GM21619 (cell line): ENCODE results near the gene ARMH4.
A peak's percentile ranks its signal among the peaks of the same experiment; 100 is the strongest.

Experiments used
- ATAC-seq: cut with Tn5 transposase; IDR thresholded peaks from one replicate; pipeline ENCODE4 v1.9.1; 2021; ENCODE audit not compliant: unreplicated experiment

ARMH4 gene

DNA sequence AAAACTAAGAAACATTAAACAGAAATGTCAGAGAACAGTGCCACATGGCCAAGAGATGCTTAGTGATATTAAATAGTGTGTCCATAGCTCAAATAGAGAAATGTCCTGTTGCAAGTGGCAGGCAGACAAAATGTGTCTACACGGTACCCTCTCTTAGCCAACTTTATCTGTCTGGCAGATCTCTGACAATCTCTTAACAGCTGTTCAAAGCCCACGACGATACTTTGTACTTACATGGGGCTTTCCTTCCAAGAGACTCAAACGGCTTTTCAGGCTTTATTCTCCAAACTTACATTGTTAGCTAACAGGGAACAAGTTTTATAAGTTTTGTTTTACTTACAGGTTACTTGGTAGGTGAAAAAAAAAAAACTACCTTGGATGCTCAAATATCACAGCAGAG, 45.6 kb downstream of the ARMH4 start:
- no peak for ATAC-seq

DNA sequence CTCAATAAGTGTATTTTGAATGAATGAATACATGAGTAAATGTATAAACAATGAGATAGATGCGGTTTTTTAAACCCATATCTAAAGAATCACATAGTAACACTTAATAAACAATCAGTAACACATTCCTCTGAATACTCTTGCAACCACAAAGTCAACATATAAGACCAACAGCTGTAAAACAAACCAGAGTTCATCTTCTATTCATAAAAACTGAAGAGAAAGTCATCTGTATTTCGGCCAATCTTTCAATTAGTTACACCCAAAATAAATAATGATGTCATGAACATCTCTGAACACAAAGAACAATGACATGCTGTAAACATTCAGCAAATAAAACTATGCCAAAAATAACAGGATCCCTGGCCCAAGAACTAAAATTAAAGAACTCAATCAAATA, 47.2 kb downstream of the ARMH4 start:
- ATAC-seq = no peak

DNA sequence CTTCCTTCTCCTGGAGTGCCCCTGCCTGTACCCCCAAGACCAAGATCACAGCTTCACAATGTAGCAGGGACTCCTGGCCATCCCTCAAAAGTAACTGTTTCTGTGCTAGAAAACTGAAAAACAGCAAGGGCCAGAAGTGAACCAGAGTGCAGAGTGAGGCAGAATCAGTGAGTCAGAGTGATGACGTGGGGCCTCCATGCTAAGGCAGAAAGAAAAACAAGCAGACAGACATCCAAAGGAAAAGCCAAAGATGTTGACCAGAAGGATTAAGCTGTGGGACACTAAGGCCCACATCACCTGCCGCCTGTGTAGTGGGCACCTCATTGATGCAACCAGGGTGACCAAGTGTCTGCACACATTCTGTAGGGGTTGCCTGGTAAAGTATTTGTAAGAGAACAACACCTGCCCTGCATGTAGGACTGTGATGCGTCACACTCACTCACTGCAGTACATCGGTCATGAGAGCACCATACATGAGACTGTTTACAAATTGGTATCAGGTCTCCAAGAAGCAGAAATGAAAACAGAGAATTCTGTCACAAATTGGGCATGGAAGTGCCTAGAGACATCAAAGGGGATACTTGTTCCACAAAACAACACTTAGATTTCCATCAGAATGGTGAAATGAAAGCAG, 51.2 kb downstream of the ARMH4 start:
- no peak for ATAC-seq

DNA sequence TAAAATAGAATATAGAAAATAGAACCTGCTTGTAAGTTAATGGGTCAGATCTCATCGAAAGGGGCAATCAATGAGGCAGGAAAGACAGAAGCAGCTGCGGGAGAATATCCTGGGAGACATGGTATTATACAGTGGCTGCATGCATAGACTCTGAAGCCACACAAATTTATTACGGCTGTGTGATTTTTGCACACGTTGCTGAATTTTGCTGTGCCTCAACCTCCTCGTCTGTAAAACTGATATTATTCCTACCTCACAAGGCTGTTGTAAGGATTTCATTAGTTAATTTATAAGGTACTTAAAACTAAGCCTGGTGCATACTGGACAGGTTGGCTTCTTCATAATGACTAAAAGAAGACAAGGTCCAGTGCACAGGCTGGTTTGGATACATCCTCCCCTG, 52.3 kb downstream of the ARMH4 start:
- ATAC-seq = no peak

DNA sequence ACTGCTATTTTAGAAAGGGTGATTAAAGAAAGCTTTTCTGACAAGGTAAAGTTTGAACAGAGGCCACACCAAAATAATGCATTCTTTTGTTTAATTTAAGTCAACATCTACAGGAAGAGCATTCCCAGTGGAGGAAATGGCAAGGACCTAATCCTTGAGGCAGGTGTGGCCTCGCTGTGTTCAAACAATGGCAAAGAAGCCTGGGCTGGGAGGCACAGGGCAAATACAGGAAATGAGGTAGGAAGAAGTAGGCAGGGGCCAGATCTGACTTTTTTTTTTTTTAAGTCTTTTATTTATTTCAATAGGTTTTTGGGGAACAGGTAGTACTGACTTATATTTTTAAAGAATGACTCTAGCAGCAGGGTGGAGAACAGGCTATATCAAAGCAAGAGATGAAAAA, 53.5 kb downstream of the ARMH4 start:
- ATAC-seq = no peak

DNA sequence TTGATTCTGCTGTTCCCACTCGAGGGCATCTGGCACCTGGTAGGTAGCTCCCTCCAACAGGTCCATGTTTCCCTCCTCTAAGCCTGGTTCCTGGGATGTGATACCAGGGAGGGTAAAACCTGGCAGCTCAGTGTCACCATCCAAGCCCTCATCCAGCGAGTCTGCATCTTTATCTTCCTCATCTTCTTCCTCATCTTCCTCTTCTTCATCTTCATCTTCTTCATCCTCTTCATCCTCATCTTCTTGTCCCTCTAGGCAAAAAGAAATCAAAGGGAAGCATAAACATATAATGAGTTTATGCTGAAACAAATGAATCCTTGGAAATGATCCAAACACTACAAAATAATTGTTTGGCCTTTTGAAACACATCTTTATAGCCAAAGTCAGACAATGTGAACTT, 55.3 kb downstream of the ARMH4 start:
- no peak for ATAC-seq

DNA sequence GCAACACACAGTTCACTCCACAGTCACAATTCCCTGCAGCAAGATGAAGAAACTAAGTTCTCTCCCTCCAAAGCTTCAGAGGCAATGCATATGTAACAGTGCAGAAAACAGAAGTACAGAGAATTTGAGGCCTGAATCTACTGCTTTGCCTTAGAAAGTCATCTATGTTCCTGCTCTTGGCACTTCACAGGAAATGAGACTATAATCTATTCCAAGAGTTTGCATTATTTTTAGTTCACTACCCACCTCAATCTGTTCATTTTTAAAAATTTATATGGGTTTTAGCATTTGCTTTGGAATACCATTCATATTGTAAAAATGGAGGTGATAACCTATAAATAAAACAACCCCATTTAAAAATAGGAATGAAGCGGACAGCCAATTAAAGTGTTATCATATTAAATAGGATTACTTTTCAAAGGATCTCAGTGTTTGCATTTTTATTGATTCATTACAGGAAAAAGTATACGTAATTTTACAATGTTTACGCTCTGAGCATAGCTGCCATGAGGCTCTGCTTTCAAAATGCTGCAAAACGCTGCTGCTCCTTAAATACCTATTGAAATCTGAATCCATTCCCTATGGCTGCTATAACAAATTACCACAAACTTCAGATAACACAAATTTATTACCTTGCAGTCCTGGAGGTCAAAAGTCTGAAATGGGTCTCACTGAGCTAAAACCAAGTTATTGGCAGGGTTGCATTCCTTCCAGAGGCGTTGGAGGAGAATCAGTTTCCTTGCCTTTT, 60.0 kb downstream of the ARMH4 start:
- ATAC-seq = no peak

DNA sequence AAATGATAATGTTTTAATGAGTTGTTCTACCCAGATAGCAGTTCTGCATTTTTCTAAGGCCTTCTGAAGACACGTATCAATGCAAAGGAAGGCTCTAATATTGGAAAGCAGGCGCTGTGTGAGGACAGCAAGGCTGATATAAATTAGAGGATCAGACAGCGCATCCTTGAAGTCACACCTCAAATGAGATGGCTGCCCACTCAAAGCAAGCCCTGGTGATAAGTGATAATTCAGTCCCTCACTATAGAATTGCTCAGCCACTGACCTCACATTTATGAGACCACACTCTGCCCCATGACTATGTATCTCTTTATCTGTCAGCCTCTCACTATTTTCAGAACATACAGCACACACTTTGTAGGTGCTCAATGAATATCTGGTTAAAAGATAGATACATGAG, 62.4 kb downstream of the ARMH4 start:
- no peak for ATAC-seq

DNA sequence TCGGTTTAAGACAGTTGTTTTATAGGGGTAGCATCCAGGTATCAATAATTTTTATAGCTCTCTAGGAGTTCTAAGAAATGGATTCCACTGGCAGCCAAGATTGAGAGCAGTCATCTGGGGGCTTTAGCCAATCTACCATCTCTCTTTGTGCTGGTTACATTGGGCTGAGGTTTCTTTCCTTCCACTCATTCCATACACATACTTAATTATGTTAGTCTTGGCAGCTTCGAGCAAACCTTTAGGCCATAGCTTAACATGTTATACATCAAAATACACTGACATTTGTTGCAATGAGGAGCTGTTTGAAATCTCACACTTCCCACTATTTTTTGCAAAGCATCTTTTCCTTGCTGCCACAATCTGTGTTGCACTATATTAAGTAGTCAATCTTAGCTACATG, 63.1 kb downstream of the ARMH4 start:
- ATAC-seq = no peak

DNA sequence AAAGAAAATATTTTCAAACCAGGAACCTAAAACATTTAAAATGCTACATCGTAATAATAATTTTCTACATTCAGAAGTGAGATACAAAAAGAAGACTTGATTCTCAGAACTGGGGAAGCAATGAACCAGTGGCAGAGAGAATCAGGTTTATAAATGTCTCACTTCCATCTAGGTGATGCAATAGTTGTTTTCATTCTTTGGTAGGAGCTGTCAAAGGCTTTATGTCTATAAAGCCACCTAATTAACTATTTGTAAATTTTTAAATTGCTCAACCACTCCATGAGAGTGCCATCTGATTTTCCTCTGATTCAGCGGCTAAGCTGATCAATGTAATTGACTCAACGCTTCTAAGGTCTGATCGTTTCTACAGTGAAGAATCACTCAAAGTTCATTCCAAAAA, 66.1 kb downstream of the ARMH4 start:
- no peak for ATAC-seq

DNA sequence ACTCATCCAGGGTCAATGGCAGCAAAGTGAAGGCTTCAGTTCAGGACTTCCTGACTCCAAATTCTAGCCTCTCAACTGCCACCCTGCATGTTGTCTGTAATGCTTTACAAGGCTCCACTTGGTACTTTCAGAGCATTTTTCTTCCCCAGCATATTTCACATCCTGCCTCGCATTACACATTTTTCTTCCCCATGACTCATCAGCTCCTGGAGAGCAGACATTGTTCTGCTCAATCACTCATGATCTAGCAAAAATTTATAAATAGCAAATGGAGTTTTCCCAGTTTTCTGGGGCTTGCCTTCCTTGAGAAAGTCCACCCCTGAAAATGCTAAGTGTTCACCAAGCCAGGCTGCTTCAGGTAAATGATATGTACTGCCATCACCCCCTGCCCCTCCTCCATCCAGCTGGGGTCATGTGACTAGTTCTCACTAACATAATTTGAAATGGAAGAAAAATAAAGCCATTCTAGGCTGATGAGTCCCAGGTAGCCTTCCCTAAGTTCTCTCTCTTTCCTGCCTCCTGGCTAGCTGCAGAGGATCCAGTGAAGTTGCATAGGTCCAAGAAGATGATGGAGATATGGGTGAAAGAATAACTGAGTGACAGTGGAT, 69.4 kb downstream of the ARMH4 start:
- no peak for ATAC-seq

DNA sequence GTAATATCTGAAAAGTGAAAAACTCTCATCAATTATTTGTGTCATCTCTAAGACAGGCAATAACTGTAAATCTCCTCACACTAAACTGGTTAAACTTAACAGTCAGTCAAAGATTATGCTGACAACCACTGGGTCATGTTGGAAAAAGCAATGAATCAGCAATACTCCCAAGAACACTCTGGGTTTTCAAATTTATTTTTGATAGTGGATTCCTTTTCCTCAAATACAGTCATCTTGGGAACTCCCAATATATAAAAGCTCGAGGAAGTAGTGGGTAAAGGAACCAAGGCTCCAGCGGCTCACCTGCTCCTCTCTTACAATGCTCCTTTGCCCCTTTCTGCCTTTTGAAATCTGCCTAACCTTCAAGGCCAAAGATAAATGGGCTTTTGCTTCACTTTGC, 70.0 kb downstream of the ARMH4 start:
- no peak for ATAC-seq

DNA sequence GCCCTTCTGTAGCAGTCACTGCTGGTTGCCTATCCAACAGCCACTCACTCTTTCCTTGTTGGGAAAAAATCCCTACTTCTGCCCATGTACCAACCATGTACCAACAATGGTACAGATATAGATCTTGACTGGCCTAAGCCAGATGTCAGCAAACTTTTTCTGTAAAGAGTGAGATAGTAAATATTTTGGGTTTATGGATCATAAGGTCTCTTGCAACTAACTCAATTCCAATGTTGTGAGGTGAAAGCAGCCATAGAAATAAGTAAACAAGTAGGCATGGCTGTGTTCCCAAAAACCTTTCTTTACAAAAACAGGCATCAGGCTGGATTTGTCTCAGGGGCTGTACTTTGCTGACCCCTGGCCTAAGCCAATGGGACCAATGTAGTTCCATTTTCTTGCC, 73.5 kb downstream of the ARMH4 start:
- ATAC-seq = no peak

DNA sequence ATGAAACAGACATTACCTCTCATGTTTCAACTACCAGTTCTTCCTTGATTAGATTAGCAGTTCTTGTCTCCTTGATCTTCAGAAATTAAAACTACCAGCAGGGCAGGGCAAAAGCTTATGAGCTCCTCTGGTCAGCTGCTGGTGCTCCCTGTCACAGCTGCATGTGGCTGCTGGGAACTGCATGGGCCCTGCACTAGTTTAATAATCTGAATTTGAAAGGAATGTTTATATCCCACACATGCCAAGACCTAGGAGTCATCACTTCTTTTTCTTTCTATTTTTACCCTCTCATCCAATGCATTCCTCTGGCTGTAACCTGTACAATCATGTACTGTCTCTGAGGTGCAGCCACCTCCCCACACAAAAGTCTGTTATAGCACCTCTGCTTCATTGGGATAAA, 73.9 kb downstream of the ARMH4 start:
- ATAC-seq = no peak

DNA sequence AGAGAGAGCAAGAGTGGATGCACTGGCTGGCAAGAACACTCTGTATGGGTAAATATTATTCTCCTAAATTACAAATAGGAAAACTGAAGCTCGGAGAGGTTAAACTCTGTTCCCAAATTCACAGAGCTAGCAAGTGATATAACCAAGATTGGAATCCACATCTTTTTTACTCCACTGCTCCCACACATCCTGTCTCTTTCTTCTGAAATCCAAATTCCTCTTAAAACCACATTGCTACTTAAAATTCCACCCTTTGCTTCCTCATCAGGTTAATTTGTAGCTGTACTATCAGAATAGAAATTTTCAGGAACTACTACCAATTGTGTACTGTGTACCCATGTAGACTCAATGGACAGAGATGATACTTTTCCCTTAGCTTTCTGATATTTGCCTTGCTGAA, 74.4 kb downstream of the ARMH4 start:
- no peak for ATAC-seq

DNA sequence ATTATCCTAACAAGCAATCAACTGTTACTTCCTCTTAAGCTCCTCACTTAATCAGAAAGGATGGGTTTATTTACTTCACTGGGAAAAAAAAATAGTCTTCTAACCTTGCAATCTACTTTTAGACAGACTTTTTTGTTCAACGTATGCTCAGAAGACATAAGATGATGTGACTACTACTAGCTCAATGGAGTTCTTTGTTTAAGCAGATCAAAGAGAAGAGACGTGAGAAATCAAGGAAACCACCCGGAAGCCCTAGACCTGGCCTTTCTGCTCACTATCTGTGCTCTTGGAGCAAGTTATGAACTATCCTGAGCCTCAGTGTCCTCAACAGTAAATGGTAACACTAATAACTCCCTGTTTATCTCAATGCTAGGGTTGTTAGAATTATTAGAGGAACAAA, 78.5 kb downstream of the ARMH4 start:
- ATAC-seq = no peak

DNA sequence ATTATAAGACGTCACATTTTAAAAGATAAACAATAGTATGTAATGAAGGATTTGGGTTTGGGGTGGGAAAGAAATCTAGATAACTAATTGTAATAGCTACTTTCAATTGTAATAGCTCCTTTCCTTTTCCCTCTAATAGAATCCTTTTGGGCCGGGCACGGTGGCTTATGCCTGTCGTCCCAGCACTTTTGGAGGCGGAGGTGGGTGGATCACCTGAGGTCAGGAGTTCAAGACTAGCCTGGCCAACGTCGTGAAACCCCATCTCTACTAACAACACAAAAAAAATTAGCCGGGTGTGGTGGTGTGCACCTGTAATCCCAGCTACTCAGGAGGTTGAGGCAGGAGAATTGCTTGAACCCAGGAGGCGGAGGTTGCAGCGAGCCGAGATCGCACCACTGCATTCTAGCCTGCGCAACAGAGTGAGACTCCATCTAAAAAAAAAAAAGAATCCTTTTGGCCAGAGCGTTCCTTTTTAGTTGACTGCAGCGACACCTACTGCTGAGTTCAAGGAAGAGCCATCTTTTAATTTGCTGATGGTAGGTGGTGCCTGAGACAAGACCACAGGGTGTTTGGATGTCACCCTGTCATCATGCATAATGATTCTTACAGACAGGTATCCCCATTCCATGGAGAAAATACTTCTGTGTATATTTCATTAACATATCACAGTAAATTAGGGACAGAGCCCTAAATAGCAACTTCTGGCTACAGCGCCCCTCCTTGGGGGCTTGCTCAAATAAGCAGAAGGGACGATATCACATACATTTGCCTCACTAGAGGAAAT, 79.5 kb downstream of the ARMH4 start:
- peak; percentile 78 for ATAC-seq

DNA sequence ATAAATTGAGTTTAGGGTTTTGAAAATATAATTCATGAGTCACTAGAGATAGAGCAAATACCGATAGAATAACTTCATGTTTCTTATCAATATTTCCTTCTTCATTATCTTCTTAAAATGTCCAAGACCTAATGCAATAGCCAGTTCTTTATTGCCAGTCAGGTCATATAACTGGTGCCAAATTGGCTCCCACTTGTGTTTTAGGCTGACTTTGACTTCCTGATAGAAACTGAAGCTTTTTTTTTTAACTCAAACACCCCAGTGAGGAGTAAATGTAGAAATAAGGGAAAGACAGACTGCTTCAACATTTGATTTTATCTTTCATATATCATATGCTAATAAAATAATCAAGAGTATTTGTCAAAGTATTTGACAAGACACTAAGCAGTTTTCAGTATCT, 80.7 kb downstream of the ARMH4 start:
- ATAC-seq = no peak

DNA sequence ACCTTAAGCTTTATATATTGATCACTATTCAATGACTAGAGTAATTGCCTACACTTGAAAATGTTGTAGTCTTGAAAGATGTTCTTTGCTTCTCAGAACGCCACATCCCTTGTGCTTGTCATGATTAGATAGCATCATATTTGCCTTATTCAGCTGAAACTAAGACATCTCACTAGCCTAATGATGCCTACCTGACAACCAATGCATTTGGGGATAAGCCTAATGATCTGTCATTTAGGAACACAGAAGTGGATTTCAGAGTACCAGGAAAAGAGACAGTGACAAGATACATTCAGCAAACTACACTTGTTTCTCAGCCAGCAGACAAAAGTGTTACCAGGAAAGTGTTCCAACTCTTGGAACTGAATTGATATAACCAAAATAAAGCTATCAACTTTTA, 83.7 kb downstream of the ARMH4 start:
- no peak for ATAC-seq

DNA sequence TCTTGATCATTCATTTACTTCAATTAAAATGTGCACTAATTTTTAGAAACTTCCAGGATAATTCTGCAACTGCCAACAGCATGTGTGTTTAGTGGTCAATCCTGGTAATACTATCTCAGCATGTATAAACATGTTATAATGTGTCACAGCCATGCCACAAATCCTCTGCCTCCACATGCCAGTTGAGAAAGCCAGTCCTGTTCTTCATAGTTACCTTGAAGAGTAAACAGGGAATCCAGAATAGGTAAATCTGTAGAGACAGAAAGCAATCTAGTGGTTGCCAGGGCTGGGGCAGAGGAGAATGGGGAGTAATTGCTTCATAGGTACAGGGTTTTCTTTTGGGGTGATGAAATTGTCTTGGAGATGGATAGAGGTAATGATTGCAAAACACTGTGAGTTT, 85.9 kb downstream of the ARMH4 start:
- no peak for ATAC-seq

DNA sequence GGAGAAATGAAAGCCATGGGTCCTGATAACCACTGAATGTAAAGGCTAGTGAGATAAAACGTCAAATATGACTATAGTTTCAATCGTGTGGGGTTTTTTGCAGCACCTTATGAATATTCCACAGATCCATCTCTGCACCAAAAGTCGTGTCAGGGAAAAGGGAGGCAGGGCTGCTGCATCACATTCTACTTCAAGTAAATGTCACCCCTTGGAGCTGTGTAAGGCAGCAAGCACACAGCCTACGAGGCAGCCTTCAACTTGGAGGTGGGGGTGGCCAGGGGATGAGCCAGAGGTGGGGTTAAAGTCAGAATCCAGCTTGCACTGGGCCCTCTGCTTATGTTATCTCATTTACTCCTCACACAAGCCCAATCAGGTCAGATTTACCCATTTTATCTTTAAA, 90.4 kb downstream of the ARMH4 start:
- no peak for ATAC-seq

DNA sequence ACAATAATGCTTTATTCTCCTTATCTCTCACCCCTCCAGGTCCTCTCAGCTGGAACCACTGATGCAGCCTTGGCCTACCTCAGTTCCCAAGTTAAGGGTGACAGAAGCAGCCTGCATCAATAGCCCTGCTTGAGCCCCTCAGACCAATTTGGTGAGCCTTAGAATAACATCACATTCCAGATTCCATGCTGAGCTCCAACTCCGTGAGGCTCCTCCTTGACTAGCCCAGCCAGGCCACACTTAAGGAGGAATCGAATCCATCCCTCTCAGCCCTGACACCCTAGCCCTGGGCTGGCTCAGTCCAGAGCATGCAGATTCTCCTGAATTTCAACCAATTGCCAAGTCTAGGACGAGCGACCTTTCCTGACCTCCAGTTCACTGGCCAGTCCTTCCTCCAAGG, 91.1 kb downstream of the ARMH4 start:
- no peak for ATAC-seq
